CD8-positive, alpha-beta memory T cell (primary cell): Measurements from ENCODE around the gene SCG5. TPM values are rescaled to one million over a fixed set of nuclear protein-coding genes. Genes with fewer than 3 reads are reported as not detected.
A peak's percentile ranks its signal among the peaks of the same experiment; 100 is the strongest.

ENCODE experiments used
- CTCF ChIA-PET: fragments of 350-600 bp; sonication (Branson Sonifier 250); formaldehyde crosslinking; loops from one replicate; lab custom pipeline; 2021; ENCODE audit warnings: antibody characterized with exemption; lab: Charles Lee
- POLR2A ChIA-PET: fragments of 350-600 bp; sonication (Branson Sonifier 250); formaldehyde crosslinking; loops from one replicate; lab custom pipeline; 2021; ENCODE audit warnings: antibody characterized with exemption; lab: Charles Lee
- DNase-seq, 5 donors: peaks; one replicate each; pipeline versions ENCODE4 v3.0.0 to v3.0.0-alpha.2; 2020 to 2022; ENCODE audit warnings: mixed read lengths in 1 of 5
- H3K27ac ChIP-seq: one replicate; pipeline ENCODE4 v1.7.0; 2013; ENCODE audit warnings: low read depth, mild to moderate bottlenecking, low read length, moderate library complexity
- H3K27me3 ChIP-seq: 2 replicates; pipeline ENCODE4 v1.7.0; 2013; ENCODE audit warnings: low read length, mild to moderate bottlenecking; ENCODE audit not compliant: insufficient read depth, poor library complexity, severe bottlenecking
- H3K36me3 ChIP-seq: 2 replicates; pipeline ENCODE4 v1.7.0; 2013; ENCODE audit warnings: mild to moderate bottlenecking, low read length, moderate library complexity; ENCODE audit not compliant: insufficient read depth
- H3K4me1 ChIP-seq: 2 replicates; pipeline ENCODE4 v1.7.0; 2013; ENCODE audit warnings: mild to moderate bottlenecking, low read length, moderate library complexity; ENCODE audit not compliant: insufficient read depth
- H3K4me3 ChIP-seq: 2 replicates; pipeline ENCODE4 v1.7.0; 2013; ENCODE audit warnings: mild to moderate bottlenecking, low read length
- H3K9me3 ChIP-seq: 2 replicates; pipeline ENCODE4 v1.7.0; 2013; ENCODE audit warnings: mild to moderate bottlenecking, low read length
- H3K27ac Mint-ChIP-seq, 8 donors: one replicate each; pipeline ENCODE4 v1.8.0; 2020 to 2021; ENCODE audit warnings: mixed read lengths in 8 of 8, mild to moderate bottlenecking in 6 of 8, inconsistent platforms in 3 of 8, moderate library complexity in 3 of 8
- H3K27me3 Mint-ChIP-seq, 2 donors: one replicate each; pipeline ENCODE4 v1.8.0; 2020 to 2021; ENCODE audit warnings: mixed read lengths in 2 of 2, mild to moderate bottlenecking in 1 of 2, moderate library complexity in 1 of 2
- H3K36me3 Mint-ChIP-seq, 3 donors: one replicate each; pipeline ENCODE4 v1.8.0; 2020 to 2021; ENCODE audit warnings: mixed read lengths in 3 of 3, inconsistent platforms in 1 of 3, mild to moderate bottlenecking in 1 of 3
- H3K4me1 Mint-ChIP-seq, 3 donors: one replicate each; pipeline ENCODE4 v1.8.0; 2020 to 2021; ENCODE audit warnings: mixed read lengths in 3 of 3, inconsistent platforms in 1 of 3, mild to moderate bottlenecking in 1 of 3
- H3K4me3 Mint-ChIP-seq, 7 donors: one replicate each; pipeline ENCODE4 v1.8.0; 2020 to 2021; ENCODE audit warnings: mixed read lengths in 7 of 7, mild to moderate bottlenecking in 6 of 7, moderate library complexity in 4 of 7, inconsistent platforms in 2 of 7
- H3K9me3 Mint-ChIP-seq, 5 donors: one replicate each; pipeline ENCODE4 v1.8.0; 2020 to 2022; ENCODE audit warnings: mixed read lengths in 5 of 5, mild to moderate bottlenecking in 3 of 5, moderate library complexity in 2 of 5, inconsistent platforms in 1 of 5
- polyA plus RNA-seq: library from polyadenylated mRNA; unstranded; fragments of 300-500 nt; fragmentation: Illumina TruSeq; gene quantifications from one replicate; pipeline ENCODE4 v1.2.3, GENCODE V29; 2021
- total RNA-seq, 2 experiments: library from RNA; stranded (reverse); gene quantifications; one replicate each; pipeline ENCODE4 v1.2.3, GENCODE V29; 2021

SCG5 gene
- total and polyA plus RNA-seq, 3 experiments from 2014 or later, result 0.24 to 0.28 TPM; not detected in 1

DNA sequence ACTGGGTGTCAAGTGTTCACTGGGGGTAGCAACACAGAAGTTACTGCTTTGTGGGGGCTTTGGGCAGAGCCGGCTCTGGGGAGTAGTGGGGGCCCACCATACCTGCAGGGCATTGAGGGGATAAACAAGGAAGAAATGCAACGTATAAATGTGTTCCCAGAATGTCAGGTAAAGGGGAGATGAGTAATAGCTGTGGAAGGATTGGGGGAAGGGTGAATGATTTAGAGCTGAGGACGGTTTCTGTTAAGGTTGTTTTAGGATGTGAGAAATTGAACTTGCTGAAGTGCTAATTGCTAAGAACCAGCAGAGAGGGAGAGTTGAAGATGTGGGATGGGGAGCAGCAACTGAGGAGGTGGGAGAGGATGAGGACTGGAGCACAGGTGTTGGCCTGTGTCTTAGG lies 10.7 kb downstream of the SCG5 start:
- Histone ChIP-seq H3K27me3 (no peaks in the 10 kb centered on the region), H3K36me3 (no peaks in the 10 kb centered on the region), H3K4me1 (no peaks in the 10 kb centered on the region), H3K9me3 (no peaks in the 10 kb centered on the region), H3K4me3 (no peak overlapping the region), H3K27ac (no peak overlapping the region)
- DNase-seq, result no peak
- Mint-ChIP-seq H3K4me1 (peaks cover under 1 to 6% (median 2%) of the 10 kb centered on the region in 3 donors), H3K27me3 (no peaks in the 10 kb centered on the region), H3K27ac (no peak overlapping the region), H3K4me3 (no peak overlapping the region), H3K36me3 (peaks cover 0 to 5% (median 0%) of the 10 kb centered on the region in 3 donors), H3K9me3 (no peaks in the 10 kb centered on the region)
- CTCF ChIA-PET, result no interaction called here
- POLR2A ChIA-PET, result no interaction called here

DNA sequence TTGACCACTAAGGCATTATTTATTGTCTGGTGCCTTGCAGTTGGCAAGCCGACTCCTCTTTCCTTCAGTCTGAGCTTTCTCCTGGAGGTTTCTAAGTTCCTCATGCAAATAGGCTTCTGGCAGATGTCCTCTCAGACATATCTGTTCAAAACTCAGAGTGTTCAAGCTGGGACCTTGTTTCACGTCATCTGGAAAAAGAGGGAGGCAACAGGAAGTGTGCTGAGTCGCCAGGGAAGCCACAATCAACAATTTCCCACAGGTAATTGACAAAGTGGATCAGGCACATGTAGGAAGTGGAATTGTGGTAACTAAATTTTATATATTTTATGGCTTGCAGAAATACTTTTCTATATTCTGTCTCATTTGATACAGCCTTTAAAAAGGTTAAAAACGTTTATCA lies 14.6 kb downstream of the SCG5 start:
- no peaks in the 10 kb centered on the region for H3K27me3 ChIP-seq
- H3K27me3 Mint-ChIP-seq, result no peaks in the 10 kb centered on the region
- no peak overlapping the region for H3K4me3 ChIP-seq
- no peaks in the 10 kb centered on the region for H3K9me3 Mint-ChIP-seq
- H3K27ac Mint-ChIP-seq, result peak overlapping the region in 1 of 8 donors; percentile 14
- H3K36me3 ChIP-seq, result no peaks in the 10 kb centered on the region
- CTCF ChIA-PET, result no interaction called here
- no peaks in the 10 kb centered on the region for H3K4me1 ChIP-seq
- no peak overlapping the region for H3K27ac ChIP-seq
- no peak overlapping the region for H3K4me3 Mint-ChIP-seq
- H3K36me3 Mint-ChIP-seq, result peaks cover 0 to 3% (median 0%) of the 10 kb centered on the region in 3 donors
- POLR2A ChIA-PET, result no interaction called here
- no peaks in the 10 kb centered on the region for H3K9me3 ChIP-seq
- no peak for DNase-seq
- peaks cover 8 to 15% (median 10%) of the 10 kb centered on the region in 3 donors for H3K4me1 Mint-ChIP-seq

DNA sequence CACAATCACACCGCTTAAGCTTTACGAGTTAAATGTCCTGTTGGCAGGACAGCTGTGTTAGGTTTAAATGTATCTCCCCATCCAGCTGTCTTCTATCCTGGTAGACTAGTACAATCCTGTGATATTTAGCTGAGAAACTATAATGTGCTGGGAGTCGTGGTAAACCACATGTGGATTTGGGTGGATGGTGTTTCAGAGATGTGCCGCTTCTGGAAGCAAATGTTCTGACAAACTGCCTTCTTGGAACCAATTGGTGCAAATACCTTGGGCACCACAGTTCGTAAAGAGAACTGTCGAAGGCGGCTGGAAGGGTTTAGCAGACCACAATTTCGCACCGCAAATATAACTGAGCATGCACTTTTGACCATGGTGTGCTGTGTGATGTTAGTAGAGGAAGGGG lies 15.0 kb downstream of the SCG5 start:
- peaks cover 0 to 3% (median 0%) of the 10 kb centered on the region in 3 donors for H3K36me3 Mint-ChIP-seq
- Histone ChIP-seq H3K4me3 (no peak overlapping the region), H3K36me3 (no peaks in the 10 kb centered on the region), H3K27ac (no peak overlapping the region), H3K27me3 (no peaks in the 10 kb centered on the region), H3K4me1 (no peaks in the 10 kb centered on the region), H3K9me3 (no peaks in the 10 kb centered on the region)
- peaks cover 8 to 15% (median 10%) of the 10 kb centered on the region in 3 donors for H3K4me1 Mint-ChIP-seq
- POLR2A ChIA-PET, result no interaction called here
- no peaks in the 10 kb centered on the region for H3K27me3 Mint-ChIP-seq
- DNase-seq, result no peak
- no peaks in the 10 kb centered on the region for H3K9me3 Mint-ChIP-seq
- H3K4me3 Mint-ChIP-seq, result no peak overlapping the region
- no peak overlapping the region for H3K27ac Mint-ChIP-seq
- CTCF ChIA-PET, result no interaction called here

DNA sequence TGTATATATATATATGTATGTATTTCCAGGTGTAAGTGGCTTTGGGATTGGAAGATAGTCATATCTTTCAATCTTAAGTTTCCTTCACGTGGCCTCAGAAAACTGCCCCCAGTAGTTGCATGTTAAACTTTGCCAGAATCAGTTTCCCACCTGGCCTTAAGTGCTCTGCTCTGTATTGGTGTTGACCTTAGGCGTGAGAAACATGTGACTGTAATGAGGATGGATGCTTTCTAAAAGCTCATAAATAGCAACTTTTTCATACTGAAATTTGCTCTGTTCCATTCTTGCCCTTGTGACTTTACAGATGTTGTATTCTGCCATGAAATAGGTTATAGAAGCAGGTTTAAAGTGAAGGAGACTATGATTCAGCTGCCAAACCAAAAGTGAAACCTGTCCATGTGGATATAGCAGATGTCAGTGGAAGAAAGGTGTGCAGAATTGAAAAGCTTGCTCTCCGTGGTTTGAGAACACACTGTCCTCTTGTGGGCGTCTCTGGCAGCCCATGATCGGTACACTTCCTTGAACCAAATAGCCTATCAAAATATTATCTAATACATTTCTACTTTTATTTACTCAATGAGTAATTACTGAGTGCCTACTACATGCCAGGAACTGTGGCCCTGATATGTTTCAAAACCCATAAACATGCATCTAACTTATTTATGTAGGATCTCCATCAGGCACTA lies 15.8 kb downstream of the SCG5 start:
- H3K27ac Mint-ChIP-seq, result peak overlapping the region in 5 of 8 donors; percentile 1 to 71 (median 30)

DNA sequence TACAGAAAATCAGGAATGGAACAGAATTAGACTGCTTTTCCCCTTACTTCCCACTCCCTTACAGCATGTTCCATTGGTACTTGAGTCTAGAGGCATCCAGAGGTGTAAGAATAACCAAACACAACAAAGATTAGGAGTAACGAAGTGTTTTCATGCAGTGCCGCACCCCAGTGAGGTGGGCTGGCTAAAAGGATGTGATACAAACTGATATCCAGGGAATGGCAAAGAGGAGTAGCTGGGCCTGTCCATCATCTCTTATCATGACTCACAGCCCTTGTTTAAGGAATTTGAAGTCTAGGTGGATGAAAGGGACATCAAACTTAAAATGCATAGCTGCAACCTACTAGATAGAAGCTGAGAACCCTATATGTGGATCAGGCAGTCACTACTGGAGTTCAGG lies 16.4 kb downstream of the SCG5 start:
- H3K4me1 ChIP-seq, result no peaks in the 10 kb centered on the region
- peaks cover 0 to 3% (median 0%) of the 10 kb centered on the region in 3 donors for H3K36me3 Mint-ChIP-seq
- peaks cover 12 to 21% (median 15%) of the 10 kb centered on the region in 3 donors for H3K4me1 Mint-ChIP-seq
- H3K4me3 ChIP-seq, result no peak overlapping the region
- no peaks in the 10 kb centered on the region for H3K9me3 ChIP-seq
- H3K27ac Mint-ChIP-seq, result peak overlapping the region in 3 of 8 donors; percentile 1 to 71 (median 30)
- ChIA-PET POLR2A (no interaction called here), CTCF (interaction anchor here (0.8 to 0.9 kb wide), 2 partner anchors 9 to 11 kb away, joined by 3 to 4 read pairs; no protein-coding TSS in a partner anchor)
- no peak overlapping the region for H3K27ac ChIP-seq
- H3K9me3 Mint-ChIP-seq, result no peaks in the 10 kb centered on the region
- H3K36me3 ChIP-seq, result no peaks in the 10 kb centered on the region
- no peaks in the 10 kb centered on the region for H3K27me3 Mint-ChIP-seq
- no peaks in the 10 kb centered on the region for H3K27me3 ChIP-seq
- DNase-seq, result no peak
- H3K4me3 Mint-ChIP-seq, result peak overlapping the region in 2 of 7 donors; percentile 1 to 58

More for the DNA sequence above, 15.8 kb downstream of the SCG5 start:
- POLR2A ChIA-PET, result no interaction called here
- Mint-ChIP-seq H3K4me1 (peaks cover 8 to 16% (median 10%) of the 10 kb centered on the region in 3 donors), H3K9me3 (no peaks in the 10 kb centered on the region), H3K27me3 (no peaks in the 10 kb centered on the region), H3K4me3 (peak overlapping the region in 6 of 7 donors; percentile 16 to 58 (median 37)), H3K36me3 (peaks cover 0 to 3% (median 0%) of the 10 kb centered on the region in 3 donors)
- Histone ChIP-seq H3K27ac (no peak overlapping the region), H3K4me3 (no peak overlapping the region), H3K9me3 (no peaks in the 10 kb centered on the region), H3K27me3 (no peaks in the 10 kb centered on the region), H3K4me1 (no peaks in the 10 kb centered on the region), H3K36me3 (no peaks in the 10 kb centered on the region)
- CTCF ChIA-PET, result interaction anchor here (0.8 kb wide), 1 partner anchor 8 kb away, joined by 4 read pairs; no protein-coding TSS in a partner anchor
- no peak for DNase-seq

DNA sequence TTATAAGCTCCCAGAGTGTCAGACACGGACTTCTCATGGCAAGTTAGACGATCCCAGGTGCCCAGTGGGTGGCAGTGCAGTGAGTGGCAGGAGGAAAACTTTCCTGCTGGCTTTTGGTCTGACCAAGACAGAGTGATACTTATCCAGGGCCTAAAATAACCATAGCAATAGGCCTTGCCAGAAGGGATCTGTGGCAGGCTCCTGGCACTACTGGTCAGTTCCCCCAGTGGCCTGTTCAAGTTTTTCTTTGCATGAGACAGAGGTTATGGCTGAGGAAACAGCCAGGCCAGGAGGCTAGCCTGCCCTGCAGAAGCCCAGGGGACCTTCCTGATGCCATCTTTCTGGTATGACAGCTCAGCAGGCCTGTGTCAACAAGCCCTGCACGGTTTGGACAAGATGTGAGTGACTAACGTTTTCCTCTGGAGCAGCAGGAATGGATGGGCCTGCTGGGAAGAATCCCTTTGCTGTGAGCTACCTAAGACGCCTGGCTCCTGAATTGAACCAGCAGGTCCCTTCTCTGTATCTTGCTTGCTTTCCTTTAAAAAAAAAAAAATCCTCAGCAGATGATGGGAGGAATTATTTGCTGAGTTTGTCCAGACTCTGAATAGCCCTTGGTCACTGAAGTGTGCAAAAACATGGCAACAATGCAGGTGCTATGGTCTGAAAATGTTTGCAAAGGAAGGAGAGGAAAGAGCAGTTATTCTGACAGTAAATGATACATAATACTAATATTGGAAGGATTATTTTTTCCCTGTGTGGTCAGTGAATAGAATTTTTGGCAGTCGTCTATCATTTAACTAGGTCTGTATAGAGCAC lies 18.0 kb downstream of the SCG5 start:
- H3K4me3 Mint-ChIP-seq, result no peak overlapping the region
- H3K27ac Mint-ChIP-seq, result no peak overlapping the region
- no peaks in the 10 kb centered on the region for H3K27me3 ChIP-seq
- ChIA-PET CTCF (interaction anchor here (1.3 to 3.8 kb wide), 2 partner anchors 9 to 11 kb away, joined by 3 to 21 read pairs; no protein-coding TSS in a partner anchor), POLR2A (interaction anchor here (1.2 kb wide), 1 partner anchor 11 kb away, joined by 3 read pairs; no protein-coding TSS in a partner anchor)
- no peaks in the 10 kb centered on the region for H3K36me3 Mint-ChIP-seq
- H3K9me3 ChIP-seq, result no peaks in the 10 kb centered on the region
- no peaks in the 10 kb centered on the region for H3K27me3 Mint-ChIP-seq
- H3K36me3 ChIP-seq, result no peaks in the 10 kb centered on the region
- no peaks in the 10 kb centered on the region for H3K9me3 Mint-ChIP-seq
- no peak overlapping the region for H3K4me3 ChIP-seq
- peaks cover 12 to 21% (median 15%) of the 10 kb centered on the region in 3 donors for H3K4me1 Mint-ChIP-seq
- no peak overlapping the region for H3K27ac ChIP-seq
- no peaks in the 10 kb centered on the region for H3K4me1 ChIP-seq
- DNase-seq, result no peak

DNA sequence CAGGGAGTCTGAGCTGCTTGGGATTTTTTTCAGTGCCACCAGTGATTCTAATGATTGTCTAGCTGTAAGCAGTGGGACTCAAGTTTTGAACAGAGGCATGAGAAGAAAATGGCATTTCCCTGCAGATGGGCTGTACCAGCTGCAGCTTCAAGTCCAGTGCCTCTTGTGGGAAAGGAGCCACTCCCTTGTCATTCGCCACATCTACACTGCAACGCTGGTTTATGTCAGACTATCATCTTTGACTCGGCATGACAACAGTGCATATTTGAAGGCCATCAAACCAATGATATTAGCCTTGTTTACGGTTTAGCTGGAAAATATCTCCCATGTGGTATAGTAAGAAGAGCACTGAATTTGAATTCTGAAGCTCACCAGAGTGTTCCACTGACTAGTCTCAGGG lies 22.2 kb downstream of the SCG5 start:
- no peaks in the 10 kb centered on the region for H3K27me3 ChIP-seq
- peak overlapping the region in 1 of 8 donors; percentile 30 for H3K27ac Mint-ChIP-seq
- H3K9me3 Mint-ChIP-seq, result no peaks in the 10 kb centered on the region
- H3K9me3 ChIP-seq, result no peaks in the 10 kb centered on the region
- no peak overlapping the region for H3K4me3 Mint-ChIP-seq
- no peak for DNase-seq
- no peaks in the 10 kb centered on the region for H3K36me3 ChIP-seq
- H3K36me3 Mint-ChIP-seq, result no peaks in the 10 kb centered on the region
- no peak overlapping the region for H3K27ac ChIP-seq
- H3K27me3 Mint-ChIP-seq, result no peaks in the 10 kb centered on the region
- ChIA-PET POLR2A (no interaction called here), CTCF (interaction anchor here (1.5 to 3.8 kb wide), 2 partner anchors 13 to 1546 kb away, joined by 4 to 21 read pairs; partner anchors contain the start of gene KATNBL1)
- H3K4me1 ChIP-seq, result no peaks in the 10 kb centered on the region
- H3K4me3 ChIP-seq, result no peak overlapping the region
- H3K4me1 Mint-ChIP-seq, result peaks cover 5 to 7% (median 5%) of the 10 kb centered on the region in 3 donors

DNA sequence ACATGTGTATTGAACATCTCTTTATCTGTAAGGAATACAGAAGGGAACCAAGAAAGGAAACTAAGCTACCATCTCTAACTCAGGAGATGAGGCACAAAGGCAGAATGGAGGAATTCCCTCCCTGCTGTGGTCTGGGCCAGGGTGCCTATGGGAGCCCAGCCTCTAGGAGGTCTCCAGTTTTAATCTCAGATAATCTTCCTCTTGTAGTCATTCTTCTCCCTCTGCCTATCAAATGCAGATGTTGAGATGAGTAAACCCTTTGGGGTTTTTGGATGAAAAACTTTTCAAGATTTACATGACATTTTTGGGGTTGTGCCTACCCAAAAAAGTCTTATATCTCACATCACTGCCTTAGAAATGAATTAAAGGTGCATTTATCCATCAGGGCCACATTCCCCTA lies 23.3 kb downstream of the SCG5 start:
- Mint-ChIP-seq H3K4me1 (peaks cover 5 to 7% (median 5%) of the 10 kb centered on the region in 3 donors), H3K9me3 (no peaks in the 10 kb centered on the region), H3K36me3 (no peaks in the 10 kb centered on the region), H3K27me3 (no peaks in the 10 kb centered on the region), H3K27ac (no peak overlapping the region), H3K4me3 (no peak overlapping the region)
- Histone ChIP-seq H3K4me3 (no peak overlapping the region), H3K36me3 (no peaks in the 10 kb centered on the region), H3K9me3 (no peaks in the 10 kb centered on the region), H3K27ac (no peak overlapping the region), H3K4me1 (no peaks in the 10 kb centered on the region), H3K27me3 (no peaks in the 10 kb centered on the region)
- ChIA-PET CTCF (no interaction called here), POLR2A (no interaction called here)
- no peak for DNase-seq
